WI38 (cell line): ENCODE measurements around the gene VSIG4.

Experiments used
- H3K4me3 ChIP-seq: 2 replicates; pipeline ENCODE4 v1.5.1; 2011; ENCODE audit warnings: low read depth, mild to moderate bottlenecking, control low read depth, low read length
- TF ChIP-seq, protein P1 (sequence below): IDR thresholded peaks from 2 replicates; pipeline ENCODE4 v1.5.1; 2012; ENCODE audit warnings: low read depth, mild to moderate bottlenecking, control low read depth, low read length

VSIG4 gene

DNA sequence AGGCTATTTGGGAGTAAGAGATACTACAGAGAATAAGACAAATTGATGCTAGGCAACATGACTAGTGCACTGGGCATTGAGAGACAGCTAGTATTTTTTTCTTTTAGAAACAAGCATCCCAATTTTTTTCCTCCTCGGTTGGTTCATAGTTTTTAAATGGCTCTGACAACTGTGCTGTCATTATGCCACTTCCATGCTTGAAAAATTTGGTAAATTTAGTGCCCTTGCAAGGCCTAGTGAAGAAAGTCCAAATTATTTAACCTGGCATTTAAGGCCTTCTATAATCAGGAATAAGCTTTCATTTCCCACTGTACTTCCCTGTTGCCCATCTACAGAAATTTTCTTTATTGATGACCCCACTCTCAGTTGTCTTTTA is 15.8 kb downstream of the VSIG4 start:
- TF ChIP-seq, protein P1, sequence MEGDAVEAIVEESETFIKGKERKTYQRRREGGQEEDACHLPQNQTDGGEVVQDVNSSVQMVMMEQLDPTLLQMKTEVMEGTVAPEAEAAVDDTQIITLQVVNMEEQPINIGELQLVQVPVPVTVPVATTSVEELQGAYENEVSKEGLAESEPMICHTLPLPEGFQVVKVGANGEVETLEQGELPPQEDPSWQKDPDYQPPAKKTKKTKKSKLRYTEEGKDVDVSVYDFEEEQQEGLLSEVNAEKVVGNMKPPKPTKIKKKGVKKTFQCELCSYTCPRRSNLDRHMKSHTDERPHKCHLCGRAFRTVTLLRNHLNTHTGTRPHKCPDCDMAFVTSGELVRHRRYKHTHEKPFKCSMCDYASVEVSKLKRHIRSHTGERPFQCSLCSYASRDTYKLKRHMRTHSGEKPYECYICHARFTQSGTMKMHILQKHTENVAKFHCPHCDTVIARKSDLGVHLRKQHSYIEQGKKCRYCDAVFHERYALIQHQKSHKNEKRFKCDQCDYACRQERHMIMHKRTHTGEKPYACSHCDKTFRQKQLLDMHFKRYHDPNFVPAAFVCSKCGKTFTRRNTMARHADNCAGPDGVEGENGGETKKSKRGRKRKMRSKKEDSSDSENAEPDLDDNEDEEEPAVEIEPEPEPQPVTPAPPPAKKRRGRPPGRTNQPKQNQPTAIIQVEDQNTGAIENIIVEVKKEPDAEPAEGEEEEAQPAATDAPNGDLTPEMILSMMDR: no peak
- no peak overlapping the region for H3K4me3 ChIP-seq

DNA sequence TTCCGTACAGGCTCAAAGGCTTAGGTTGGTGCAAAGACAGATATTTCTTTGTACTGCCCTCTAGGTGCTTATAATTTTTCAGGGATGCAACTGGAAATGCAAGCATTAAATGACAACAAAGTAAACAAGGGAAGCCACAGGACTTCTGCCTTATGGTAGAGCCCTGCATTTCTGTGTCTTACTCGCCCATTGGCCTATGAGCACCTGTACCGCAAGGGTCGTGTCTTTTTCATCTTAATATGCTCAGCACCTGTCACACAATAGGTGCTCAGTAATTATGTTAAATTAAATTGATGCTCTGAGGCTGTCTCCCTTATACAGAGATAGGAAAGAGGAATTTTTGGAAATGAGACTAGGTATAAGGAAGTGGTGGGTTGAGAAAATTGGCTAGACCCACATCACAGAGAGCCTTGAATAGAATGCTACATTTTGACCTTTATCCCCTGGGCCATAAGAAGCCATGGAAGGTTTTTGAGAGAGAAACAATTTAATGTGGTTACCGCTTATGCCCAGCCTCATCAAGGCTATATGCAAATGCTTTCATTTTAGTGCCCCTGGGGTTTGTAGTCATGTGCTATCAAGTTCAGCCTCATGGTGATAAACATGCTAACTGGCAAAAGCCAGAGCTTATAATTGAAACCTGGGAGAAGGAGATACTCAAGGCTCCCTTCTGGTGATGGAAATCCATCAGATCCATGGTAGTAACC is 16.3 kb downstream of the VSIG4 start:
- no peak overlapping the region for H3K4me3 ChIP-seq
- TF ChIP-seq, protein P1: no peak

DNA sequence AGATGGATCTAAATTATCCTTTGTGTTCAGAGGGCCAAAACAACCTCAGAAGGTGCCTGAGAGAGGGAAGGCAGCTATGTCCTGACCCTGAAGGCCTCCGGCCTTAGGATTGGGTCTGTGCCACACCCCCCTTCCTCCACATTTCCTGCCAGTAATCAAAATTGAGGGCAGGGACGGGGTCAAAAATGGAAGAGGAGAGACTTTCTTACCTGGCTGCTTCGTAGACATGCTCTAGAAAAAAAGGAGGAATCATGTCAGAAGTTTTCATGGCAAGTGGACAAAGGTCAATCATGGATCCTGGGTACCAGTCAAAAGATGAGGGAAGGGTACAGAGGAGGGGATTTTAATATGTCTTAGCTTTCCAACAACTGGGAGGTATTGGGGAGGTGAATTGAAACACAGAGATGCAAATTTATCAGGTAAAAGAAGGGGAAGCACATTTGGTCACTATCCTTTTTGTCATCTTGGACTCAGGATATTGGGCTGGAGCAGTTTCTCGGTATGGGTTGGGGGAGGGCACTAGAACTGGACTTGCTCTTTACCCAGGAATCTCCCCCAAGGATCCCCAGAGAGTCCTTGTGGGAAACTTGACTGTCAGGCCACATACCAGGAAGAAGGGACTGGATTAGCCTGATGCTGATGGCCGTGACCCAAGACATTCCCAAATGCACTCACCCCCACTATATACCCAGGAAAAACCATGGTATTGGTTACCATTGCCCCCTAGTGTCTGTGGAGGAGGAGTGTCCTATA is 17.1 kb downstream of the VSIG4 start:
- TF ChIP-seq, protein P1: no peak
- H3K4me3 ChIP-seq: no peak overlapping the region

DNA sequence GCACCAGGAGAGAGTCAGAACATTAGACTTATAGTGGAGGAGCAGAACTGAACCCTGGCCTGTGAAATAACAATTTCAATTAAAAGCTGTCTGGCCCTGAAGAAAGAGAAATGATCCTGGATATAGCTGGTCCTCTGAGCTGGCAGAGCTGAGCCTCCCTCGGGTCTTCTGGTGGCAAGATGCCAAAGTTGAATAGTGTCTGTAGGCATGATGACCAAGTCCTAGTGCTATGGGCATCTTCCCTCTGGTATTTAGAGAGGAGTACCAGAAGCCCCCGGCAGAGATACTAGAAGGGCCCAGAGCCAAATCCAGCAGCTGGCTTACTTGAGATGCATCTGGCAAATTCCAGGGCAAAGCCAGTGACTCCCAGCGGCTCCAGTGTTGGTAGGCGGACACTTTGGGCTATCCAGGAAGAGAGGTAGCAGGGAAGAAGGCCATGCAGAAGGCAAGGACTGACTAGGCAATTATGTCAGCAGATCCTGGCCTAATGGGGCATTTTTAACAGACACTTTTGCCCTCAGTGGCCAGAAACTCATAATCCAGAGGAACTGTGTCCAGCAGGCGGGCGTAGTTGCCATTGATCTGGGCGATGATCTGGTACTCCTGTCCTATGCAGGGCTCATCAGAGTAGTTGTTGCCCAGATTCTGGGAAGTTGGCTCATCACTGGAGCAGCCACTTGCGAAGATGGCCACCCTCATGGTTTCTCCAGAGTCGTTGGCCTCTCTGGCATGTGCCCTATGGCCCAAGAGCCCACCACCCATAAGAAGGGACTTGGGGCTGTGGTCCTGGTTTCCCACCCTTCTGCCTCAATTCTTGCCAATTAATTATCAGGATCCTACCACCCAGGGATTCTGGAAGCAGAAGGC is 17.9 kb downstream of the VSIG4 start:
- TF ChIP-seq, protein P1: no peak

DNA sequence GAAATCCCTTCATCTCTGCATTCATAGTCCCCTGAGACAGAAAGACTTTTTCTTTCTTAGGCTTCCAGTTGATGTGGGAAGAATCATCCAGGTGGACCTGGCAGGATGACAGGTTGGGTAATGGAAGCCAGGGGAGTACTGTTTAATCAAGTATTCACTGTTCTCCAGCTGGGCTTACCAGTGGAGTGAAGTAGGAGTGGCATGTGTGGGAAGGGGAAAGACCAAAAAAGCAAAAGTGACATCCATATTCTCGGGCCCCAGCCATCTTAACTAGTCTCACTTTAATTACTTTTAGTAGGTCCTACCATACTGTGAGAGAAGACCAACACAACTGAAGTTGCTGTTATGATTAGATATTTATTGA is 18.5 kb downstream of the VSIG4 start:
- TF ChIP-seq, protein P1: no peak
- no peak overlapping the region for H3K4me3 ChIP-seq

More for the DNA sequence above, 17.9 kb downstream of the VSIG4 start:
- no peak overlapping the region for H3K4me3 ChIP-seq

DNA sequence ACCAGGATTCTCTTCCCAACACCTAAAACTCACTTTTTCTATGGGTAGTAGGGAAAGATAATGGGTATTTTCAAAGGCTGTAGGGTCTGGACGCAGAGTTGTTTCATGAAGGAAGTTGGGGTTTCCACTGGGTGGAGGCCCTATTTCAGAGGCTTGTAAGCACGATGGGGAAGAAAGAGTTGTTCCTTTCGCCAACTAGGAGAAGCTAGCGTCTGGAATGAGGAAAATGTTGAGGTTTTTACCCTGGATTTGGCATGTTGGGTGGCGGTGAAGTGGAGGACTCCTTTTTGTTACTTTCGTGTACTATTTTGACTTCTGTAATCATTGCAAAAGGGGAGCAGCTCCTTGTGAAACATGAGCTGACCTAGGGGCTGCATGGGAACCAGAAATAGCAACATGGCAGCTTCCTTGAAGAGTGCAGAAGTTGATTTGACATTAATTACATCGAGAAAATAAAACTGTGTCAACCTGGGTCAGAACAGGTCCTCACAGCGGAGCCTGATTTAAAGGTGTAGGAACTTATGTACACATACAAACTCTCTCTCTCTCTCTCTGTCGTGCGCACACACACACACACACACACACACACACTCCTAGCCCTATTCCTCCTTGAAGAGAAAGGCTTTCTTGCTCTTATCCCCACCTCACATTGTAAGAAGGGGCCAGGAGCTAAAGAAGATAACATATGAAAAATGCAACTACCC is 19.1 kb downstream of the VSIG4 start:
- H3K4me3 ChIP-seq: no peak overlapping the region
- TF ChIP-seq, protein P1: no peak
